Activated B cell treated with CpG ODN at 0.5 μM for 24 hours (primary cell): ENCODE measurements around the gene PROX1. TPM values are rescaled to one million over a fixed set of nuclear protein-coding genes. Genes with fewer than 3 reads are reported as not detected.

Experiments used
- ATAC-seq: fragments of 200-7000 bp; cut with Tn5 transposase; one replicate; pipeline ENCODE4 v1.10.0; 2021; ENCODE audit warnings: low read depth, mild to moderate bottlenecking, moderate library complexity
- CTCF ChIA-PET: fragments of 350-600 bp; sonication (Branson Sonifier 250); formaldehyde crosslinking; loops from one replicate; lab custom pipeline; 2021; ENCODE audit warnings: antibody characterized with exemption; lab: Charles Lee
- POLR2A ChIA-PET: fragments of 350-600 bp; sonication (Branson Sonifier 250); formaldehyde crosslinking; loops from one replicate; lab custom pipeline; 2021; ENCODE audit warnings: antibody characterized with exemption; lab: Charles Lee
- DNase-seq: peaks from one replicate; pipeline ENCODE4 v3.0.0; 2022
- H3K27ac Mint-ChIP-seq: one replicate; pipeline ENCODE4 v1.8.0; 2020; ENCODE audit warnings: mixed read lengths
- H3K27me3 Mint-ChIP-seq: one replicate; pipeline ENCODE4 v1.8.0; 2021; ENCODE audit warnings: mixed read lengths
- H3K36me3 Mint-ChIP-seq: one replicate; pipeline ENCODE4 v1.8.0; 2021; ENCODE audit warnings: low read depth, mixed read lengths
- H3K4me1 Mint-ChIP-seq: one replicate; pipeline ENCODE4 v1.8.0; 2021; ENCODE audit warnings: mixed read lengths
- H3K4me3 Mint-ChIP-seq: one replicate; pipeline ENCODE4 v1.8.0; 2020; ENCODE audit warnings: mild to moderate bottlenecking, mixed read lengths
- H3K9me3 Mint-ChIP-seq: one replicate; pipeline ENCODE4 v1.8.0; 2020; ENCODE audit warnings: mixed read lengths
- CTCF ChIP-seq: fragments of 200-600 bp; IDR thresholded peaks from one replicate; pipeline ENCODE4 v1.8.0; 2022; ENCODE audit warnings: antibody characterized with exemption, mild to moderate bottlenecking
- intact Hi-C: fragments of 100-400 bp; cut with micrococcal nuclease; formaldehyde crosslinking; loops from one replicate; pipeline ENCODE4 v1.15.1; 2024
- total RNA-seq: library from RNA; stranded (reverse); gene quantifications from 2 replicates; pipeline ENCODE4 v1.2.3, GENCODE V29; 2022

Gene PROX1
- total RNA-seq, 1 donor from 2014 or later, result 1.00 TPM

GRCh38 chr1:214018386-214019268 is 30.9 kb downstream of the PROX1 start:
- Mint-ChIP-seq H3K4me3 (no peak overlapping the region), H3K36me3 (no peaks in the 10 kb centered on the region), H3K9me3 (no peaks in the 10 kb centered on the region), H3K4me1 (no peaks in the 10 kb centered on the region), H3K27me3 (no peaks in the 10 kb centered on the region), H3K27ac (no peak overlapping the region)
- DNase-seq, result no peak
- intact Hi-C loops, result no loop called here
- CTCF ChIA-PET, result no interaction called here
- POLR2A ChIA-PET, result no interaction called here
- ATAC-seq, result no peak
- no peak for TF ChIP-seq CTCF

- H3K9me3 Mint-ChIP-seq, result no peaks in the 10 kb centered on the region
- ATAC-seq (no peak), DNase-seq (no peak)
- intact Hi-C loops, result no loop called here
- no peak overlapping the region for H3K4me3 Mint-ChIP-seq
- no peaks in the 10 kb centered on the region for H3K4me1 Mint-ChIP-seq
- POLR2A ChIA-PET, result no interaction called here
- CTCF ChIA-PET, result no interaction called here
- H3K36me3 Mint-ChIP-seq, result no peaks in the 10 kb centered on the region
- no peak for TF ChIP-seq CTCF
- H3K27ac Mint-ChIP-seq, result no peak overlapping the region
- H3K27me3 Mint-ChIP-seq, result no peaks in the 10 kb centered on the region
Observed at GRCh38 chr1:214019499-214019898, 31.7 kb downstream of the PROX1 start.

GRCh38 chr1:214021321-214021720 is 33.5 kb downstream of the PROX1 start:
- POLR2A ChIA-PET, result no interaction called here
- peaks cover 3% of the 10 kb centered on the region for H3K9me3 Mint-ChIP-seq
- no peak overlapping the region for H3K4me3 Mint-ChIP-seq
- no peak for ATAC-seq
- no peak for TF ChIP-seq CTCF
- H3K36me3 Mint-ChIP-seq, result no peaks in the 10 kb centered on the region
- no peaks in the 10 kb centered on the region for H3K4me1 Mint-ChIP-seq
- CTCF ChIA-PET, result no interaction called here
- H3K27ac Mint-ChIP-seq, result no peak overlapping the region
- no peaks in the 10 kb centered on the region for H3K27me3 Mint-ChIP-seq
- intact Hi-C loops, result no loop called here
- no peak for DNase-seq

GRCh38 chr1:214022229-214022791 is 34.5 kb downstream of the PROX1 start:
- Mint-ChIP-seq H3K27ac (no peak overlapping the region), H3K4me1 (no peaks in the 10 kb centered on the region), H3K36me3 (no peaks in the 10 kb centered on the region), H3K27me3 (no peaks in the 10 kb centered on the region), H3K9me3 (peaks cover 3% of the 10 kb centered on the region), H3K4me3 (no peak overlapping the region)
- CTCF ChIA-PET, result no interaction called here
- intact Hi-C loops, result no loop called here
- POLR2A ChIA-PET, result no interaction called here
- TF ChIP-seq CTCF, result no peak
- ATAC-seq (no peak), DNase-seq (no peak)

- ChIA-PET CTCF (no interaction called here), POLR2A (no interaction called here)
- H3K27me3 Mint-ChIP-seq, result no peaks in the 10 kb centered on the region
- ATAC-seq (no peak), DNase-seq (no peak)
- intact Hi-C loops, result no loop called here
- H3K36me3 Mint-ChIP-seq, result no peaks in the 10 kb centered on the region
- H3K27ac Mint-ChIP-seq, result no peak overlapping the region
- no peaks in the 10 kb centered on the region for H3K4me1 Mint-ChIP-seq
- TF ChIP-seq CTCF, result no peak
- peaks cover 3% of the 10 kb centered on the region for H3K9me3 Mint-ChIP-seq
- no peak overlapping the region for H3K4me3 Mint-ChIP-seq
Observed at GRCh38 chr1:214022810-214023425, 35.1 kb downstream of the PROX1 start.
